ENCODE measurements around the gene GRID1.

GRID1 gene

GRCh38 chr10:86291616-86292340, 74.8 kb downstream of the GRID1 start:
- peak; percentile 5 for DNase-seq

GRCh38 chr10:86290933-86291615, 75.5 kb downstream of the GRID1 start:
- DNase-seq: peak; percentile 10

DNA sequence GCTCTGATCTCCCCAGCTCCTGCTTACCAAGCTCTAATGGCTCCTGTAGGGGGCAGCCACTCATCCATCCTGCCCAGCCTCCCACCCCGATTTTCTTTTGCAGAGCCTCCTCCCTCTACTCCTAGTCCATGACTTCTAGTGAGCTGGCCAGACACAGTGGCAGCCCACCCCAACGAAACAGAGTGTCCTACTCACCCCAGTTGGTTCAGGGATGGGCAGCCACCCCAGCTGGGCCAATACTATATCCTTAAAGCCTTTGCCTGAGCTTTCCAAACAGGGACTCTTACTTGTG, 77.1 kb downstream of the GRID1 start:
- DNase-seq: no peak

DNA sequence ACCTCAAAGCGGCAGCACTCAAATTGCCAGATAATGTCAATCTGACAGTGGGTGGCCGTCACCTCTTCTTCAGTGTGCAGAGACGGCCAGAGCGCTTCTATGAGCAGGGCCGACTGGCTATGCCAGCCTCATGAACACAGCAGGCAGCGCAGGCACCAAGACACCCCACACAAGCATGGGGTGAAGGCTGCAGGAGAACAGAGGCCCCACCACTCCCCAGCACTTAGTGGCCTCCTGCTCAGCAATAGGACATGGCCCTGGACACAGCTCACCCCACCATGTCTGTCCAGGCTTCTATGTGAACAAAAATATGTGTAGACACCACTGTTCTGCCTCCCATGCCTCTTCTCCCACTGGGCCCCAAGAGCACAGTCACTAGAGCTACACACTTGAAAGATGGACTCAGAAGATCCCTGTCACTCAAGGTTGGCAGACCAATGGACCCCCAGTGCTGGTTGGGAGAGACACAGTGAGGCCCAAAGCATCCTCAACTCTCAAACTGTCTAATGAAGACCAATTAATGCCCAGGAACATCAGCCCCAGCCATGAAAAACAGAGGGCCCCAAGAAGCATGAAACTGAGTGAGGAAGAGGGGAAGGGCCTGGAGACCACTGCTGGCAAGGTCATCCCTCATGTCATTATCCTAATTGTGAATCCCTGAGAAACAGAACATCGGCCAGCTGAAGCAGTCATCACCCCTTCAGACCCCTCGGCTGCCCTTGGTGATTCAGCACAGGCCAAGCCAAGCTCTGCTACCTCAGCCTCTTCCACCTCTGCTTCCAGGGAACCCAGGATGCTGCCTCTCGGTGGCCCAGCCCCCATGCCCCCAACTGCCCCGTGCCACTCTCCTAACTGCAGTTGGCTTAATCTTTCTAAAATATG, 77.7 kb downstream of the GRID1 start:
- peak; percentile 6 for DNase-seq

DNA sequence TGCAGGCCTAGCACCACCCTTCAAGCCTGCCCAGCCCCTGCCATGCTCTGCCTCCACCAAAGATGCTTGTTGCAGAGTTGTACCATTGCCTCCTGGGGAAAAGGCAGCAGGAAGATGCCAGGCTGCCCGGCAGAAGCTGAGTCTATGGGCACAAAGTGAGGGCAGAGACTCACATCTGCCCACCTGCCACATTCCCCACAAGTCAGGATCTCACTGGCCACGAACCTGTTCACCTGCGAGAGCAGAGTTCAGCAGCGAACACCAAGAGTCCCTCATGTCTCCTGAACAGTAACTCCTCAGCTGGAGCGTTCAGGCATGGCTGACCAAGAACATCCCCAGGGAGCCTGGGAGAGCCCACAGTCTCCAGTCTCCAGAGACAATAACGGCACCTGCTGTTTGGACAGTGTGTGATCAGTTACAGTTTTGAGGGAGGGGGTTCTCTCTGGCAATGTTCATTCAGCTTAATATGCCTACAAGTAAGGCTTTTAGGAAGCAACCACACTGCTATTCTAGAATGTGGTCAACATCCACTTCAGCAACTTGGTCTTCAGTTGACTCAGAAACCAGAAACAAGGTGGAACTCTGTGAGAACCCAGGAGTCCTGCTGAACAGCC, 78.5 kb downstream of the GRID1 start:
- DNase-seq: peak; percentile 10

DNA sequence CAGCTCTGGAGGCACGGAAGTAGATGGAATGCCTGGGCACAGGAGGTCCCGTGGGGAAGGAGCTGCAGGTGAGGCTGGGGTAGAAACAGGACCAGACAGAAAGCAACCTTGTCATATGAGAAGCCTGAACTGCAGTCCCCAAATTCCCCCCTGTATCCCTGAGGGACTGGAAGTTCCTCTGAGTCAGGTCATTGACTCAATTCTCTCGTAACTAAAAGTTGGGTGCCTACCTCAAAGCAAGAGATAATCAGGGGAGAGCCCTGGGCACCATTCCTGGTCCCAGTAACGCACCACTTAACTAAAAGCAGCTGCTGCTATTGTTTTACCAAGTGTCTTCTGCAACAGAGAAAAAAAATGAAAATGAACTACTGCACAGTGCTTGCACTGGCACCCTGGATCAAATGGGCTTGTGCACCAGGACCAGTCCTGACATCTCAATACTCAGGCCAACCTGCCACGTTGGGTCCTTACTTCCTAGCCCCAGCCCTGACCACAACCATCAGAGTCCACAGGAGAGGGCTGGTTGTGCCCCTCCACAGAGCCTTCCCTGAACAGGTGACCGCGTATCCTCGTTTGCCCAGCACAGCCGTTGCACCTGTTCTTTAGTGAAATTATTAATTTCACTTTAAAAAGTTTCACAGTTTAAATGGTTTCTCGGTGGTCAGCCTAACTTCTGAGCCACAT, 79.3 kb downstream of the GRID1 start:
- peak; percentile 3 for DNase-seq

DNA sequence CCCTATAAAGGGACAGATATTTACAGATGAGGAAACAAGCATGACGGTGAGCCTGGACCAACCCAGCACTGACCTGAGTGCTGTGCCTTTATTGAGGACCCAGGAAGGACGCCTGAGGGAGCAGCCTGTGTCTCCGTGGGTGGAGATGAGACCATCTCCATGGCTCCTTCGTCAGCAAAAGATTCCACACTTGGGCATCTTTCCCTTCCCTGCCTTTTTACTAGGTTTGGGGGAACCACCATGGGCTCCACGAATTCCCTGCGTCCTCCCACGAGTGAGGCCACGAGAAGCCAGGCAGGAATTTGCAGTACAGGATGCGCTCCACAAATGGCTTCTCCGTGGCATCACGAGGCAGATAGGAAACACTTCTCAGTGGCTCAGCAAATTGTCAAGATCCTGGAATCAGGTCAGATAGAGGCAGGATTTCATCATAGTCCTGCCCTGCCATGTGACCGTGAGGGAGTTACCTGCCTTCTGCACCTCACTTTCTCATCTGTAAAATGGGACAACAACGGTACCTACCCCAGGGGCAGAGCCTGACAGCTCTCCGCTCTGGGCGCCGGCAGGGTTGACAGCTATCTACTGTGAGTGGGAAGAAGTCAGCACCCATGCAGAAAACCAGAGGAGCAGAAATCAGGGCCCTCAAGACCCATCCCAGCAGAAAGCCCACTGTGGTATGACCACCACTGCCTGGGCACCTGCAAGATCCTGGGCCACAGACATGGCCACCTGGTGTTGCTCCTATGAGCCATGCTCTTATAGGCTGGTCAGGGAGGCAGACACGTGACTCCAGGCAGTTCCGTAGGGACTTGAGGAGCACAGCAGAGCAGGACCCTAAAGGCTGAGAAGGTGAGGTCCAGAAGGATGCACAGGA, 80.1 kb downstream of the GRID1 start:
- peak; percentile 6 for DNase-seq

DNA sequence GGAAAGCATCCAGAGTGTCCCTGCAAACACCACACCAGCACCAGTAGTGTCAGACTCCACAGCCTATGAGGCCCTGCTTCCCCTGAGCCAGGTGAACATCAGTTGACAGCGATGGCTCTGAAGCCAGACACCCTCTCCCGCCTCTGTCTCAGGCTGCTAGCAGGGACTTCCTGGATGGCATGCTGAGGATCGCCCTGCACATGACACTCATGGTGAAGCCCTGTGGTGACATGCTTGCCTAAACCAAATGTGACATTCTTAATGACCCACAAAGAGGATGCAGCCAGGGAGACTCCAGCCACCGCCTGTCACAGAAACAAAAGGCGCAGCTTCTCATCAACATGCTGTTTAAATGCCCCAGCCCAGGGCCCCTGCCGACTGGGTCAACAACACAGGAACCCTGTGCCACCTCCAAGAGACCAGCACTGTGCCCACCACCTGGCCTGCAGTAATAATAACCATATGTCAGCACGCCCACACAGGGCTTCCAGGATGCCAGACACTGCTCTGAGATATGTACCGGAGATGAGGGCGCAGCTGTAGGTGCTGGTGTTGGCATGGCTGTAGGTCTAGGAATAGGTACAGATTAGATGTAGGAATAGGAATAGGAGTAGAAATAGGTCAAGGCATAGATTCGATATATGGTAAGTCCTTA, 81.3 kb downstream of the GRID1 start:
- DNase-seq: peak; percentile 4

- DNase-seq: peak; percentile 9
These were observed 82.1 kb downstream of the GRID1 start for GRCh38 chr10:86284355-86285105.

- no peak for DNase-seq
These were observed 82.9 kb downstream of the GRID1 start for GRCh38 chr10:86283466-86284287.

DNA sequence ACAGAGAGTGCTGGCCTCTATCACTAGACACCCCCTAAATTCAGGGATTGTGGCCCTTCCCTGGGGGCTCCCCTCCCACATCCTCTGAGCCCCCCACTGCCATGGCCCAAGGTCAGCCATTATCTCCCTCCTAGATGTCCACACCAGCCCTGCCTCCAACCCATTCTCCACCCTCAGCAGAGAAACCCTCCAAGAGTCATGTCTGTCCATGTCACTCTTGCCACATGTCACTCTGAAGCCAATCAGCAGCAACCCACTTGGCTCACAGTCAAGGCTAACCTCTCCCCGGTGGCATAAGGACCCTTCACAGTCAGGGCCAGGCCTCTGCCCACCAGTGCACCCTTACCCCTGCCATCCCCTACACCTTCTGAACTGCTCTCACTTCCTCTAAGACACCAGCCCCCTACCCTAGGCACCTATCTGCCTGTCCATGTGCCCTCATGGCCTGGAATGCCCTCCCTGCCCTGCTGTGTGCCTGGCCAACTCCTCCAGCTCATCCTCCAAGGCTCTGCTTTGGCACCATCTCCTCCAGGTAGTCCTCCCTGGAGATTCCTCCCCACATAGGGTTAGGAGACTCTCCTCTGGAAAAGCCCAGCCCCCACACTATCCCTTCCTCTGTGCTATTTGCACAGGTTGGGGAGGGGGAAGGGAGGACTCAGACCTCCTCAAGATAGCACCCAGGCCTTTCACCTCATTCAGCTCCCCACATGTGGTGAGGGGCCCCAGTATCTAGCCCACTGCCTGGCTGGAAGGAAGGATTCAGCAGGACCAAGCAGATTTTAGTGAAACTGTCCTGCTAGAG, 83.7 kb downstream of the GRID1 start:
- peak; percentile 10 for DNase-seq

- no peak for DNase-seq
These were observed 85.2 kb downstream of the GRID1 start for GRCh38 chr10:86281396-86281795.

DNA sequence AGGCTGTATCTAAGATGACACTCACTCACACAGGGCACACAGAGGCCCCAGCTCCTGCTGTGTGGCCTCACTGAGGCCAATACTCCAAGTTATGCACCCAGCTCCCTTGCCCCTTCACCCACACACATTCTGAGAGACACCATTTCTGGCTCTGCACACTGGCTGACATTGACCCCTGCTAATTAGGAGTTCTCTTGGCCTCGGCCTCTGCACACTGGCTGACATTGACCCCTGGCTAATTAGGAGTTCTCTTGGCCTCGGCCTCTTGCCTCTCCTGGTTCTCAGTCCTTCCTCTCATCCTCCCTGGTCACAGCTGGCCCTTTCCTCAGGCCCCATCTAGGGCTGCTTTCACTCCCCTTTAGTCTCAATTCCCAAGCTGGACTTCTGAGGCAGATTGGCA, 97.3 kb downstream of the GRID1 start:
- no peak for DNase-seq

DNA sequence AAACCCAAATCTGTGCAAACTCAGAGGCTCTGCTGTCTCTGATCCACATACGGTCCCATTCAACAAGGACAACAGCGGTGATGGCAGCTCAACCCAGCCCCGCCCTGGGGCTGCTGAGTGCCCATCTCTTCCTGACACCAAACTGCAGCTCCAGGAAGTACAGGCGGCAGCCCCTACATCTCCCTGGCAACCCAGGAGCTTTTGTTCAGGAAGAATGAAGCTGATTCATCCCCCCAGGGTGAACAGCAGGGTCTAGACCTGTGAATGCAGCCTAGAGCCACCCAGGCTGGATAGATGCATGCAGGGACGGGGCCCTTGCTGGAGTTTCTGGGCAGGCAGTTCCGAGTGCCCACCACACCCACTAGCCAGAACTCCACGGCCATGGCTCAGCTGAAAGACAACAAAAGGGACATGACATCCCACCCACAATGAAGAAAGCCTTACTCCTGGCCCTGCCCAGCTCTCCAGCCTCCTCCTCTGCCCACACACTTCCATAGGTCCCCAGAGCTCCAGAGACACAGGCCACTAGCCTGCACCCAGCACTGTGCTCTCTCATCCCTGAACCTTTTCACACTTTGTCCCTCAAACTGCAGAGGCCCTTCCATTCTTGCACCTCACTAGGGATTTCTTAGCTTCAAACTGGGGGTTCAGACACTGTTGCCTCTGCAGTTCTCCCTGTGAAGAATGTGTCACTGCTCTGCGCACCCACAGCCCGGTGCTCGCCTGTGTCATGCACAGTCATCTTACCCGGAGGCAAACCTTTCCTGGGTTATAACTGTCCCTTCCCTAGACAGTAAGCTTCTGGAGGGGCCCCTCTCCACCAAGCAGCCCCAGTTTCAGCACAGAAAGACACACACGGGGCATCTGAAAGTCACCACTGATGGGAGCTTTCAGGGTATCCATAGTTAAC, 99.1 kb downstream of the GRID1 start:
- DNase-seq: no peak

- DNase-seq: no peak
These were observed 100.0 kb downstream of the GRID1 start for GRCh38 chr10:86266446-86267242.

DNA sequence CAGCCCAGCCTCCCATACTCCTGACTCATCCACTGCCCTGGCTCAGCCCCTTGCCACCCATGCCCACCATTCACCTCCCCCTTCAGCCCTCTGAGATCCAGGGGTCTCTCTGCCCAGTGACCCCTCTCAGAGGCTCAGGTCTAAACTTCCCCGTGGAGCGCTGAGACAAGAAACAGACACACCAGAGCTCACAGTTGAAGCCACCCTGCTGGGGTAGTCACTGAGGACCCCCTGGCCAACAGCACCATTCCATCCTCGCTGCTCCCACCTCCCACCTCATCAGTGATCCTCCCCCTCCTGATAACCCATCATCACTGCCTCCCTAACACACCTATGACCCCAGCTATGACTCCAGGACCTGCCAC, 100.7 kb downstream of the GRID1 start:
- no peak for DNase-seq
